AG04450 (cell line): ENCODE measurements around the gene ACSS2. TPM values are rescaled to one million over a fixed set of nuclear protein-coding genes. Genes with fewer than 3 reads are reported as not detected.
A peak's percentile ranks its signal among the peaks of the same experiment; 100 is the strongest.

ENCODE experiments used
- CTCF ChIA-PET: fragments of 300-600, 350-600 bp; formaldehyde crosslinking; extraction: SDS; loops from one replicate; lab custom pipeline; 2022; ENCODE audit warnings: antibody characterized with exemption, inconsistent platforms; lab: Charles Lee
- POLR2A ChIA-PET: fragments of 350-600 bp; formaldehyde crosslinking; extraction: SDS; loops from one replicate; lab custom pipeline; 2021; ENCODE audit warnings: antibody characterized with exemption, inconsistent platforms; lab: Yijun Ruan, JAX
- DNase-seq: peaks from one replicate; pipeline ENCODE4 v3.0.0-alpha.2; 2011; ENCODE audit warnings: low read depth, low spot score
- H3K27ac ChIP-seq: one replicate; pipeline ENCODE4 v1.5.1; 2012; ENCODE audit warnings: low read depth, low read length, control low read depth
- H3K27me3 ChIP-seq: one replicate; pipeline ENCODE4 v1.6.0; 2012; ENCODE audit warnings: low read length; ENCODE audit not compliant: control insufficient read depth, insufficient read depth
- H3K4me3 ChIP-seq: 2 replicates; pipeline ENCODE4 v1.5.1; 2011; ENCODE audit warnings: mild to moderate bottlenecking, low read depth, low read length, control low read depth
- H3K9me3 ChIP-seq: 2 replicates; pipeline ENCODE4 v1.5.1; 2012; ENCODE audit warnings: low read length; ENCODE audit not compliant: control insufficient read depth, insufficient read depth
- polyA minus RNA-seq: library from RNA; depleted of rRNA, polyadenylated mRNA; stranded (reverse); fragments of >200 nt; gene quantifications from 2 replicates; pipeline ENCODE4 v1.2.3, GENCODE V29; 2011; rRNA and poly(A)+ RNA removed
- polyA plus RNA-seq: library from polyadenylated mRNA; depleted of rRNA; stranded (reverse); fragments of >200 nt; gene quantifications from 2 replicates; pipeline ENCODE4 v1.2.3, GENCODE V29; 2011; rRNA removed
- TF ChIP-seq, protein P1 (sequence below): IDR thresholded peaks from 2 replicates; pipeline ENCODE4 v1.5.1; 2011; ENCODE audit warnings: low read depth, low read length, control low read depth, inconsistent platforms

The ACSS2 gene, protein sequence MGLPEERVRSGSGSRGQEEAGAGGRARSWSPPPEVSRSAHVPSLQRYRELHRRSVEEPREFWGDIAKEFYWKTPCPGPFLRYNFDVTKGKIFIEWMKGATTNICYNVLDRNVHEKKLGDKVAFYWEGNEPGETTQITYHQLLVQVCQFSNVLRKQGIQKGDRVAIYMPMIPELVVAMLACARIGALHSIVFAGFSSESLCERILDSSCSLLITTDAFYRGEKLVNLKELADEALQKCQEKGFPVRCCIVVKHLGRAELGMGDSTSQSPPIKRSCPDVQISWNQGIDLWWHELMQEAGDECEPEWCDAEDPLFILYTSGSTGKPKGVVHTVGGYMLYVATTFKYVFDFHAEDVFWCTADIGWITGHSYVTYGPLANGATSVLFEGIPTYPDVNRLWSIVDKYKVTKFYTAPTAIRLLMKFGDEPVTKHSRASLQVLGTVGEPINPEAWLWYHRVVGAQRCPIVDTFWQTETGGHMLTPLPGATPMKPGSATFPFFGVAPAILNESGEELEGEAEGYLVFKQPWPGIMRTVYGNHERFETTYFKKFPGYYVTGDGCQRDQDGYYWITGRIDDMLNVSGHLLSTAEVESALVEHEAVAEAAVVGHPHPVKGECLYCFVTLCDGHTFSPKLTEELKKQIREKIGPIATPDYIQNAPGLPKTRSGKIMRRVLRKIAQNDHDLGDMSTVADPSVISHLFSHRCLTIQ
- polyA plus RNA-seq, result 37.3 and 43.6 TPM in 2 replicates
- polyA minus RNA-seq, result 85.1 and 99.8 TPM in 2 replicates

- CTCF ChIA-PET, result interaction anchor here (0.6 to 6.1 kb wide), 10 partner anchors 38 to 1077 kb away, joined by 3 to 57 read pairs (median 4); partner anchors contain the start of genes GSS, MYH7B and SCAND1
- DNase-seq, result peak; percentile 95
- TF ChIP-seq, protein P1, sequence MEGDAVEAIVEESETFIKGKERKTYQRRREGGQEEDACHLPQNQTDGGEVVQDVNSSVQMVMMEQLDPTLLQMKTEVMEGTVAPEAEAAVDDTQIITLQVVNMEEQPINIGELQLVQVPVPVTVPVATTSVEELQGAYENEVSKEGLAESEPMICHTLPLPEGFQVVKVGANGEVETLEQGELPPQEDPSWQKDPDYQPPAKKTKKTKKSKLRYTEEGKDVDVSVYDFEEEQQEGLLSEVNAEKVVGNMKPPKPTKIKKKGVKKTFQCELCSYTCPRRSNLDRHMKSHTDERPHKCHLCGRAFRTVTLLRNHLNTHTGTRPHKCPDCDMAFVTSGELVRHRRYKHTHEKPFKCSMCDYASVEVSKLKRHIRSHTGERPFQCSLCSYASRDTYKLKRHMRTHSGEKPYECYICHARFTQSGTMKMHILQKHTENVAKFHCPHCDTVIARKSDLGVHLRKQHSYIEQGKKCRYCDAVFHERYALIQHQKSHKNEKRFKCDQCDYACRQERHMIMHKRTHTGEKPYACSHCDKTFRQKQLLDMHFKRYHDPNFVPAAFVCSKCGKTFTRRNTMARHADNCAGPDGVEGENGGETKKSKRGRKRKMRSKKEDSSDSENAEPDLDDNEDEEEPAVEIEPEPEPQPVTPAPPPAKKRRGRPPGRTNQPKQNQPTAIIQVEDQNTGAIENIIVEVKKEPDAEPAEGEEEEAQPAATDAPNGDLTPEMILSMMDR, result no peak
- Histone ChIP-seq H3K4me3 (peak within 1 kb of the TSS; percentile 77), H3K9me3 (no peaks in the 10 kb centered on the region), H3K27me3 (no peaks in the 10 kb centered on the region), H3K27ac (no peak within 1 kb of the TSS)
- POLR2A ChIA-PET, result interaction anchor here (0.6 to 1.6 kb wide), 5 partner anchors 14 to 1225 kb away, joined by 4 to 13 read pairs (median 5); partner anchors contain the start of genes GSS and MYH7B
Observed at GRCh38 chr20:34876406-34877282, at the start of gene ACSS2. TSS of gene ACSS2 (plus strand) at chr20:34876612. CDS start at chr20:34876646, 34 bp downstream.

- H3K9me3 ChIP-seq, result no peaks in the 10 kb centered on the region
- peaks cover 15% of the 10 kb centered on the region for H3K27me3 ChIP-seq
- POLR2A ChIA-PET, result interaction anchor here (0.7 kb wide), 1 partner anchor 717 kb away, joined by 3 read pairs; no protein-coding TSS in a partner anchor
- no peak overlapping the region for H3K4me3 ChIP-seq
- CTCF ChIA-PET, result interaction anchor here (0.7 kb wide), 1 partner anchor 440 kb away, joined by 3 read pairs; no protein-coding TSS in a partner anchor
- DNase-seq, result no peak
- no peak overlapping the region for H3K27ac ChIP-seq
- TF ChIP-seq, protein P1, result no peak
Observed at GRCh38 chr20:34829191-34829590, 47.2 kb upstream of the ACSS2 start.

DNA sequence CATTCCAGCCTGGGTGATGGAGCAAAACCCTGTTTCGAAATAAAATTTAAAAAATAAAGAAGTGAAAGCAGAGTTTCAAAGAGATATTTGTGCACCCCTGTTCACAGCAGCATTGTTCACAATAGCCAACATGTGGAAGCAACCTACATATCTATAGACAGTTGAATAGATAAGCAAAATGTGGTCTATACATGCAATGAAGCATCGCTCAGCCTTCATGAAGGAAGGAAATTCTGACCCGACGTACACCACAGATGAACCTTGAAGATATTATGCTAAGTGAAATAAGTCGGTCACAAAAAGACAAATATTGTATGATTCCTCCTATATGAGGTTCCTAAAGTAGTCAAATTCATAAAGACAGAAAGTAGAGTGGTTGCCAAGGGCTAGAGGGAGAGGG is 44.5 kb upstream of the ACSS2 start:
- Histone ChIP-seq H3K9me3 (no peaks in the 10 kb centered on the region), H3K27me3 (peaks cover 15% of the 10 kb centered on the region), H3K27ac (no peak overlapping the region), H3K4me3 (no peak overlapping the region)
- DNase-seq, result no peak
- TF ChIP-seq, protein P1, result no peak
- POLR2A ChIA-PET, result no interaction called here
- CTCF ChIA-PET, result interaction anchor here (1.4 kb wide), 1 partner anchor 376 kb away, joined by 6 read pairs; no protein-coding TSS in a partner anchor

DNA sequence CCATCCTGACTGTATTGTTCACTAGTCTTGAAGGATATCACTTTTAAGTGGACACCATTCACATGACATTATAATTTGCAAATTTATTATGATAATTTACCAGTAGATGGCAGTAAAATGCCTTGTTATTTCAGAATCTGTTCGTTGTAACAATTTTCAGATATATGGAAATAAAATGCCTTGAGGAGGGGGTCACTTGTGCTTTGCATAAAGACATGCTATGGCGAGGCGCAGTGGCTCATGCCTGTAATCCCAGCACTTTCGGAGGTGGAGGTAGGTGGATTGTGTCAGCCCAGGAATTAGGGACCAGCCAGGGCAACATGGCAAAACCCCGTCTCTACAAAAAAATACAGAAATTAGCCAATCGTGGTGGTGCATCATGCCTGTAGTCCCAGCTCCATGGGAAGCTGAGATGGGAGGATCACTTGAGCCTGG is 41.9 kb upstream of the ACSS2 start:
- Histone ChIP-seq H3K9me3 (no peaks in the 10 kb centered on the region), H3K27me3 (peaks cover 15% of the 10 kb centered on the region), H3K4me3 (no peak overlapping the region), H3K27ac (no peak overlapping the region)
- ChIA-PET CTCF (interaction anchor here (0.7 to 2.0 kb wide), 4 partner anchors 8 to 262 kb away, joined by 3 to 5 read pairs (median 5); no protein-coding TSS in a partner anchor), POLR2A (no interaction called here)
- no peak for DNase-seq
- TF ChIP-seq, protein P1, result peak; percentile 46
